Activated T-helper 9 cell treated with anti-CD3 and anti-CD28 coated beads, Interleukin-2, amount 50 U/mL, for 16 hours (primary cell): ENCODE results near the gene LDLRAP1.

ENCODE experiments used
- DNase-seq: peaks from one replicate; pipeline ENCODE4 v3.0.0-alpha.2; 2020; ENCODE audit warnings: low read depth

The LDLRAP1 gene

GRCh38 chr1:25609921-25610320, 66.5 kb downstream of the LDLRAP1 start:
- DNase-seq = no peak

GRCh38 chr1:25610822-25611630, 67.6 kb downstream of the LDLRAP1 start:
- no peak for DNase-seq

DNA sequence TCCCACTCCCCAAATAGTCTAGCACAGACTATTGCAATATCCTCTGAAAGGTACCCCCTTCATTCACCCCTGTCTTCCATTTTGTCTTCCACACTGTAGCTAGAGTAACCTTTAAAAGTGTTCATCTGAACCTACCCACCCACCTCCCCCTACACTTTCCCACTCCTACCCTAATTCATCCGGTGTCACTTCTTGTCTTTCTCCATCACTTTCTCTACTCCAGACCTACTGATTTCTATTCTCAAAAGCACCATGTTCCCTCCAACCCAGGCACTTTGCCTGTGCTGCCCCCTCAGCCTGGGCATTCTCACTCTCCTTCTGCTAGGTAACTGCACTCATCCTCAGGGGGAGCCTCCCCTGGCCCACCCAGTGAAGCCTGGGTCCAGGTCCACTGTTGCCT, 68.4 kb downstream of the LDLRAP1 start:
- no peak for DNase-seq

DNA sequence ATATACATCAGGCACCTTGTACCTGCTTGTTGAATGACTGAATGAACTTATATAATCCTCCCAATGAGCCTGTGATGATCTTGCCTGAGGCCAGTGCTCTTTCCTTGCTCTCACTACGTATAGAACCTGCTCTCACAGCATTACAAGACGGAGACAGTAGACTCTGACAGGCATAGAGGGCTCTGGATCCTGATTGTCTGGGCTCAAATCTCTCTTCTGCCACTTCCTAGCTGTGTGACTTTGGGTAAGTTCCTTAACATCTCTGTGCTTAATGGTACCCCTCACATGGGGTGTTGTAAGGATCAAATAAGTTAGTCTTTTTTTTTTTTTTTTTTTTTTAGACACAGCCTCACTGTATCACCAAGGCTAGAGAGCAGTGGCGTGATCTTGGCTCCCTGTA, 69.0 kb downstream of the LDLRAP1 start:
- DNase-seq = no peak

GRCh38 chr1:25613091-25613490, 69.7 kb downstream of the LDLRAP1 start:
- no peak for DNase-seq

DNA sequence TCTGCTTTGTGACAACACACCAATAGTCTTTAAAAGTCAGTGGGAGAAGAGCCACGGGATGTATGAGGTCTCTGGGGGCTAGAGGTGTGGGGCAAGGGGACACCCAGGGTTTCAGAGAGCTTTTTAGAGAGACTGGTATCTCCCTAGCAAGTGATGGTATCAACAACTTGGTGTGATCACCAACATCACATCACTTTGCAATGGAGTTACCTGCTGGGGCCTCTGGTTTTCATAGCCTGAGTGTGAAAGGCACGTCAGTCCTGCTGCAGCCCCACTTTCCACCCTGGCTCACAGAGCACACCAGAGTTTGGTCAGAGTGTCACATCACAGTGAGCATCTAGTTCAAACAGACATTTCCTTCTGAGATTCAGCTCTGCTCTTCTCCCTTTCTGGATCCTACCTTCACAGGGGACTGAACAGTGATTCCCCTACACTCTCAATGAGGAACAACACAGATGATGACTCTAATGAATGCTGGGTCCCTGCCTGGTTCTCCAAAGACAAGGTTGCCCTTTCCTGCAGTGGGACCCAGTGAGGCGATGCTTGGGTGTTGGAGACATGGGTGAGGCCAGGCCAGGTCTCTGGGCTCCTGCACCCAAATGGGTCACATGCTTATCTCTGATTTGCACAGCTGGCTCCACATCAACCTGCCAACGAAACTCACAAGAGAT, 71.2 kb downstream of the LDLRAP1 start:
- no peak for DNase-seq

GRCh38 chr1:25615172-25615541, 71.8 kb downstream of the LDLRAP1 start:
- no peak for DNase-seq

GRCh38 chr1:25615563-25616094, 72.2 kb downstream of the LDLRAP1 start:
- DNase-seq = no peak

- peak; percentile 73 for DNase-seq
Measured at GRCh38 chr1:25616095-25616986, 72.9 kb downstream of the LDLRAP1 start, which contains the start of gene MAN1C1. Gene MAN1C1 (plus strand): TSS chr1:25616791. CDS start chr1:25617798, 1,007 bp downstream.

- no peak for DNase-seq
Measured at GRCh38 chr1:25616987-25617624, 73.7 kb downstream of the LDLRAP1 start.

DNA sequence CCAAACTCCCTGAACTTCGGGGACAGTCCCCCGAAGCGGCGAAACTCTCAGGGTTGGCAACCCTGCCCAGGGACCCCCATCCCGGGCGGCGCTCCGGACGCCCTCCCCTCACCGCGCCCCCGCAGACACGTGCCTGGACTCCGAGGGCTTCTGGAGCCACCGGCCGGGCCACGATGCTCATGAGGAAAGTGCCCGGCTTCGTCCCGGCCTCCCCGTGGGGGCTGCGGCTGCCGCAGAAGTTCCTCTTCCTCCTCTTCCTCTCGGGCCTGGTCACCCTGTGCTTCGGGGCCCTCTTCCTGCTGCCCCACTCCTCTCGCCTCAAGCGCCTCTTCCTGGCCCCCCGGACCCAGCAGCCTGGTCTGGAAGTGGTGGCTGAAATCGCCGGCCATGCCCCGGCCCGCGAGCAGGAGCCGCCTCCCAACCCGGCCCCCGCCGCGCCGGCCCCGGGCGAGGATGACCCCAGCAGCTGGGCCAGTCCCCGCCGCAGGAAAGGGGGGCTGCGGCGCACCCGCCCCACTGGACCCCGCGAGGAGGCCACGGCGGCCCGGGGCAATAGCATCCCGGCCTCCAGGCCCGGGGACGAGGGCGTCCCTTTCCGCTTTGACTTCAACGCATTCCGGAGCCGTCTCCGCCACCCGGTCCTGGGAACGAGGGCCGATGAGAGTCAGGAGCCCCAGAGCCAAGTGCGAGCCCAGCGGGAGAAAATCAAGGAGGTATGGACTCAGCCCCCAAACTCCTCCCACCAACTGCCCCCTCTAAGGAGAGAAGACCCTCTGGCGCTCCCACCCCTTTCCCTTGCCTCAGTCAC, 74.4 kb downstream of the LDLRAP1 start:
- no peak for DNase-seq

GRCh38 chr1:25618433-25618808, 75.0 kb downstream of the LDLRAP1 start:
- no peak for DNase-seq
